Activated CD8-positive, alpha-beta T cell treated with anti-CD3 and anti-CD28 coated beads for 36 hours (primary cell): ENCODE measurements around the gene TBC1D25. TPM values are rescaled to one million over a fixed set of nuclear protein-coding genes. Genes with fewer than 3 reads are reported as not detected.
A peak's percentile ranks its signal among the peaks of the same experiment; 100 is the strongest.

Experiments used
- ATAC-seq: fragments of 200-7000 bp; cut with Tn5 transposase; one replicate; pipeline ENCODE4 v1.10.0; 2021; ENCODE audit warnings: mild to moderate bottlenecking, moderate library complexity
- CTCF ChIA-PET: fragments of 350-600 bp; sonication (Branson Sonifier 250); formaldehyde crosslinking; loops from one replicate; lab custom pipeline; 2021; ENCODE audit warnings: antibody characterized with exemption; lab: Charles Lee
- POLR2A ChIA-PET: fragments of 350-600 bp; sonication (Branson Sonifier 250); formaldehyde crosslinking; loops from one replicate; lab custom pipeline; 2021; ENCODE audit warnings: antibody characterized with exemption; lab: Charles Lee
- DNase-seq: peaks from one replicate; pipeline ENCODE4 v3.0.0-alpha.2; 2020
- H3K27ac Mint-ChIP-seq: one replicate; pipeline ENCODE4 v1.8.0; 2021; ENCODE audit warnings: mild to moderate bottlenecking, mixed read lengths
- H3K27me3 Mint-ChIP-seq: one replicate; pipeline ENCODE4 v1.8.0; 2021; ENCODE audit warnings: mixed read lengths
- H3K36me3 Mint-ChIP-seq: one replicate; pipeline ENCODE4 v1.8.0; 2021; ENCODE audit warnings: low read depth, mixed read lengths
- H3K4me1 Mint-ChIP-seq: one replicate; pipeline ENCODE4 v1.8.0; 2021; ENCODE audit warnings: low read depth, mixed read lengths
- H3K4me3 Mint-ChIP-seq: one replicate; pipeline ENCODE4 v1.8.0; 2021; ENCODE audit warnings: mild to moderate bottlenecking, moderate library complexity, mixed read lengths
- H3K9me3 Mint-ChIP-seq: one replicate; pipeline ENCODE4 v1.8.0; 2021; ENCODE audit warnings: mixed read lengths
- CTCF ChIP-seq: fragments of 200-600 bp; IDR thresholded peaks from one replicate; pipeline ENCODE4 v1.8.0; 2022; ENCODE audit warnings: antibody characterized with exemption, mild to moderate bottlenecking
- intact Hi-C: fragments of 100-400 bp; cut with micrococcal nuclease; formaldehyde crosslinking; loops from one replicate; pipeline ENCODE4 v1.10.0; 2022
- total RNA-seq, 2 experiments: library from RNA; stranded (reverse); gene quantifications; one replicate each; pipeline ENCODE4 v1.2.3, GENCODE V29; 2021

Gene TBC1D25
- total RNA-seq, 2 experiments from 2014 or later: 11.4 to 11.9 TPM

- Mint-ChIP-seq H3K9me3 (no peaks in the 10 kb centered on the region), H3K27me3 (no peaks in the 10 kb centered on the region), H3K4me1 (peaks cover 11% of the 10 kb centered on the region), H3K4me3 (no peak overlapping the region), H3K27ac (no peak overlapping the region), H3K36me3 (peaks cover 3% of the 10 kb centered on the region)
- intact Hi-C loops: no loop called here
- TF ChIP-seq CTCF: no peak
- ChIA-PET CTCF (no interaction called here), POLR2A (no interaction called here)
- DNase-seq (no peak), ATAC-seq (no peak)
These were observed 34.0 kb upstream of the TBC1D25 start for GRCh38 chrX:48505481-48505880.

GRCh38 chrX:48507246-48507645 is 32.3 kb upstream of the TBC1D25 start:
- no peaks in the 10 kb centered on the region for H3K27me3 Mint-ChIP-seq
- DNase-seq (no peak), ATAC-seq (no peak)
- no peaks in the 10 kb centered on the region for H3K9me3 Mint-ChIP-seq
- intact Hi-C loops: no loop called here
- ChIA-PET CTCF (no interaction called here), POLR2A (no interaction called here)
- peaks cover 3% of the 10 kb centered on the region for H3K36me3 Mint-ChIP-seq
- H3K27ac Mint-ChIP-seq: no peak overlapping the region
- no peak for TF ChIP-seq CTCF
- H3K4me3 Mint-ChIP-seq: peak overlapping the region; percentile 33
- H3K4me1 Mint-ChIP-seq: peaks cover 22% of the 10 kb centered on the region

- peak; percentile 93 for ATAC-seq
- Mint-ChIP-seq H3K9me3 (no peaks in the 10 kb centered on the region), H3K4me3 (peak within 1 kb of the TSS; percentile 88), H3K27me3 (no peaks in the 10 kb centered on the region), H3K36me3 (peaks cover 3% of the 10 kb centered on the region), H3K27ac (peak within 1 kb of the TSS; percentile 89), H3K4me1 (peaks cover 22% of the 10 kb centered on the region)
- intact Hi-C loops: no loop called here
- no peak for TF ChIP-seq CTCF
- DNase-seq: peak; percentile 86
- POLR2A ChIA-PET: interaction anchor here (1.4 kb wide), 1 partner anchor 27 kb away, joined by 5 read pairs; no protein-coding TSS in a partner anchor
- CTCF ChIA-PET: interaction anchor here (0.6 to 1.0 kb wide), 2 partner anchors 15 to 339 kb away, joined by 3 to 6 read pairs; no protein-coding TSS in a partner anchor
These were observed 30.9 kb upstream of the TBC1D25 start, which contains the start of gene PORCN for GRCh38 chrX:48508400-48509244. Gene PORCN, plus strand, starts transcription at chrX:48508992. Its CDS starts 829 bp downstream, at chrX:48509821.

- ATAC-seq (peak; percentile 47), DNase-seq (peak; percentile 35)
- H3K9me3 Mint-ChIP-seq: no peaks in the 10 kb centered on the region
- H3K4me1 Mint-ChIP-seq: peaks cover 22% of the 10 kb centered on the region
- intact Hi-C loops: no loop called here
- POLR2A ChIA-PET: no interaction called here
- no peaks in the 10 kb centered on the region for H3K27me3 Mint-ChIP-seq
- peak overlapping the region; percentile 89 for H3K27ac Mint-ChIP-seq
- peak overlapping the region; percentile 88 for H3K4me3 Mint-ChIP-seq
- CTCF ChIA-PET: interaction anchor here (0.6 kb wide), 1 partner anchor 338 kb away, joined by 3 read pairs; no protein-coding TSS in a partner anchor
- no peak for TF ChIP-seq CTCF
- peaks cover 3% of the 10 kb centered on the region for H3K36me3 Mint-ChIP-seq
These were observed 30.3 kb upstream of the TBC1D25 start for GRCh38 chrX:48509245-48509590.

- H3K27me3 Mint-ChIP-seq: no peaks in the 10 kb centered on the region
- peak overlapping the region; percentile 89 for H3K27ac Mint-ChIP-seq
- no peak for TF ChIP-seq CTCF
- CTCF ChIA-PET: interaction anchor here (0.6 kb wide), 1 partner anchor 338 kb away, joined by 3 read pairs; no protein-coding TSS in a partner anchor
- ATAC-seq: peak; percentile 21
- no peaks in the 10 kb centered on the region for H3K9me3 Mint-ChIP-seq
- peaks cover 22% of the 10 kb centered on the region for H3K4me1 Mint-ChIP-seq
- H3K4me3 Mint-ChIP-seq: peak overlapping the region; percentile 88
- intact Hi-C loops: no loop called here
- POLR2A ChIA-PET: no interaction called here
- peaks cover 3% of the 10 kb centered on the region for H3K36me3 Mint-ChIP-seq
- DNase-seq: no peak
These were observed 29.9 kb upstream of the TBC1D25 start for GRCh38 chrX:48509619-48510018.
